OCI-LY7 (cell line): Measurements from ENCODE around the gene AKAP13.

Experiments used
- EZH2phosphoT487 ChIP-seq: fragments of 200-600 bp; sonication (generic); IDR thresholded peaks from 2 replicates; pipeline ENCODE4 v1.6.1; 2018; ENCODE audit warnings: low read depth, borderline replicate concordance, mild to moderate bottlenecking, mixed run types, antibody characterized with exemption, low read length, moderate library complexity, mixed read lengths
- TF ChIP-seq, protein P1 (sequence below): fragments of 200-600 bp; sonication (generic); conservative IDR thresholded peaks from 2 replicates; pipeline ENCODE4 v1.5.1; 2014; ENCODE audit warnings: mild to moderate bottlenecking, antibody characterized with exemption, low read length, moderate library complexity, mixed read lengths

DNA sequence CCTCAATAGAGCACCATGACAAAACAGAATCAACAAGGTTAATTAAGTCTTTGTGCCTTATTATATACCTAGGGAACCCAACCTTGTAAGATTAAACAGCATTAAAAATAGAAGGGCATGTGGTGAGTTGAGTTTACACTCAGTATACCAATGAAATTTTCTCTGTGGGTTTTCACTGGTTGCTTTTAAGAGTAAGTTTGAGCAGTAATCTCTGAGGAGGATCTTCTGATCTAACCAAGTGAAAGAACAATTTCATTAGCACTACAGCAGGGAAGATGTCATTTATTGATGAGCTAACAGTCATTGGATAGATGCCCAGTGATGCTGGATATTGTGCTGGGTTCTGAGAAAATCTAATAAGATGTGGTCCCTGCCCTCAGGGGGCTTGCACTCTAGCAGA is 26.9 kb upstream of the AKAP13 start:
- TF ChIP-seq, protein P1, sequence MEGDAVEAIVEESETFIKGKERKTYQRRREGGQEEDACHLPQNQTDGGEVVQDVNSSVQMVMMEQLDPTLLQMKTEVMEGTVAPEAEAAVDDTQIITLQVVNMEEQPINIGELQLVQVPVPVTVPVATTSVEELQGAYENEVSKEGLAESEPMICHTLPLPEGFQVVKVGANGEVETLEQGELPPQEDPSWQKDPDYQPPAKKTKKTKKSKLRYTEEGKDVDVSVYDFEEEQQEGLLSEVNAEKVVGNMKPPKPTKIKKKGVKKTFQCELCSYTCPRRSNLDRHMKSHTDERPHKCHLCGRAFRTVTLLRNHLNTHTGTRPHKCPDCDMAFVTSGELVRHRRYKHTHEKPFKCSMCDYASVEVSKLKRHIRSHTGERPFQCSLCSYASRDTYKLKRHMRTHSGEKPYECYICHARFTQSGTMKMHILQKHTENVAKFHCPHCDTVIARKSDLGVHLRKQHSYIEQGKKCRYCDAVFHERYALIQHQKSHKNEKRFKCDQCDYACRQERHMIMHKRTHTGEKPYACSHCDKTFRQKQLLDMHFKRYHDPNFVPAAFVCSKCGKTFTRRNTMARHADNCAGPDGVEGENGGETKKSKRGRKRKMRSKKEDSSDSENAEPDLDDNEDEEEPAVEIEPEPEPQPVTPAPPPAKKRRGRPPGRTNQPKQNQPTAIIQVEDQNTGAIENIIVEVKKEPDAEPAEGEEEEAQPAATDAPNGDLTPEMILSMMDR: no peak
- no peak for TF ChIP-seq EZH2phosphoT487
